A673 (cell line): ENCODE data around the gene MICOS13.

Experiments
- EZH2 ChIP-seq: fragments of 200-600 bp; sonication (generic); IDR thresholded peaks from 2 replicates; pipeline ENCODE4 v1.6.1; 2017; ENCODE audit warnings: borderline replicate concordance, low read depth, mild to moderate bottlenecking, mixed read lengths, antibody characterized with exemption, low read length; ENCODE audit not compliant: poor library complexity, severe bottlenecking
- TF ChIP-seq, protein P1 (sequence below): fragments of 300-800, 200-600 bp; sonication (generic); conservative IDR thresholded peaks from 2 replicates; pipeline ENCODE4 v1.5.1; 2017; ENCODE audit warnings: low read depth, mild to moderate bottlenecking, antibody characterized with exemption, low read length, moderate library complexity, mixed read lengths

DNA sequence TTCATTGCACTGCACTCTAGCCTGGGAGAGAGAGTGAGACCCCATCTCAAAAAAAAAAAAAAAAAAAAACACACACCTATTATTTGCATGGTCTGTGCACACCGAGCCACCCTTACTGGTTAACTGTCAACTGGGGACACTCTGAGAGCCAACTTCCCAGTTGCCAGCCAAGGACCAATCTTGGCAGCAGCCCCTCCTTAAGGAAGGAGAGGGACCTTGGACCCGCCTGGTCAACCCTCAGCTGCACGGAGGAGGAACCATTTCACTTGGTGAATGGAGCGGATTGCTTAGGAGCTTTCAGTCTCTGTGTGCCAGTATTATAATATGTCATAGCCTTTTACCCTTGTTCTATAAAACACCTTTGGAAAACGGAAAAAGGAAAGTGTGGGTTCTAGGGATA, 24.9 kb downstream of the MICOS13 start:
- TF ChIP-seq, protein P1, sequence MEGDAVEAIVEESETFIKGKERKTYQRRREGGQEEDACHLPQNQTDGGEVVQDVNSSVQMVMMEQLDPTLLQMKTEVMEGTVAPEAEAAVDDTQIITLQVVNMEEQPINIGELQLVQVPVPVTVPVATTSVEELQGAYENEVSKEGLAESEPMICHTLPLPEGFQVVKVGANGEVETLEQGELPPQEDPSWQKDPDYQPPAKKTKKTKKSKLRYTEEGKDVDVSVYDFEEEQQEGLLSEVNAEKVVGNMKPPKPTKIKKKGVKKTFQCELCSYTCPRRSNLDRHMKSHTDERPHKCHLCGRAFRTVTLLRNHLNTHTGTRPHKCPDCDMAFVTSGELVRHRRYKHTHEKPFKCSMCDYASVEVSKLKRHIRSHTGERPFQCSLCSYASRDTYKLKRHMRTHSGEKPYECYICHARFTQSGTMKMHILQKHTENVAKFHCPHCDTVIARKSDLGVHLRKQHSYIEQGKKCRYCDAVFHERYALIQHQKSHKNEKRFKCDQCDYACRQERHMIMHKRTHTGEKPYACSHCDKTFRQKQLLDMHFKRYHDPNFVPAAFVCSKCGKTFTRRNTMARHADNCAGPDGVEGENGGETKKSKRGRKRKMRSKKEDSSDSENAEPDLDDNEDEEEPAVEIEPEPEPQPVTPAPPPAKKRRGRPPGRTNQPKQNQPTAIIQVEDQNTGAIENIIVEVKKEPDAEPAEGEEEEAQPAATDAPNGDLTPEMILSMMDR: no peak
- no peak for TF ChIP-seq EZH2
